ENCODE data around the gene LRP1B.
"Not testable (repeated sequence)": the region's sequence is repeated elsewhere in the genome, so short reads cannot be mapped to it uniquely, and the experiment has no call there.

Gene LRP1B

DNA sequence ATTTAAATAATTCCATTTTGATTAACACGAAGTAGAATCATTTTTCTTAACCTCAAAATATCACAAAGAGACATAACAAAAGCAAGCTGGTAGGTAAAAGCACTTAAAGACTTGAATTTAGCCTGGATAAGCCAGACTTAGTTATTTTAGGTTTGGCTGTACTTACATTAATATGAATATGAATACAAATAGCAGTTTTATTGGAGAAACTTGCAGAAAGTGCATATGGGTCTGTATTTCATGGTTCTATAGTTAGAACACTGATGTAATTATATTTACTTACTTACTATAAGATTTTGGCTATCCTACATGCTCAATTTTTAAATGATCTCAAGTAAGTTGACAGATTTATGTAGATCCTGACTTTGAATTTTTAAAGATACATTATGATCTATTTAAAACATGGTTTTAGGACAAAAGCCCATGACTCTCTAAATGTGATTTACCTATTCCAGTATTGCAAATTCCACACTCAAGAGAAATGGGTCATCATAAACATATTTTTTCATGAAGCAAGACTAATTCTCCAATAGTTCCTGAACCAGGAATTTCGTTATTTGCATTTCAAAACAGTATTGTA is 1775.2 kb downstream of the LRP1B start:
- no peak for DNase-seq (ENCODE audit: low read depth in 2 of 2)

DNA sequence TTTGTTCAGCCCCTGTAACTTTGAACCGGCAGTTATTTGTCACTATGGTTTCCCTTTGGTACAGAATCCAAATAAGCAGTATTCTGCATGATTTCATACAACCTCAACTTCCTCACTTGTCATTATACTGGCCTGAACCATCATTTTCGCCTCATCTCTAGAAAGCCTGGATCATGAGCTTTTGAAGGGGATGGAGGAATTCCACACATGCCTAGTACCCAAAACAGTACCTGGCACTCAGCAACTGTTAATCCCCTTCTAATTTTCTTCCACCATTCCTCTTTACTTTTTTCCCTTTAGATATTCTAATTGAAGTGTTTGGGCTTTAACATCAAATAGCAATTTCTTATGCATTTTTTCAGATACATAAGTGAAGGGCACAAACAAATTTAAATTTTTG is 1776.3 kb downstream of the LRP1B start:
- no peak for DNase-seq (ENCODE audit: low read depth in 2 of 2)

DNA sequence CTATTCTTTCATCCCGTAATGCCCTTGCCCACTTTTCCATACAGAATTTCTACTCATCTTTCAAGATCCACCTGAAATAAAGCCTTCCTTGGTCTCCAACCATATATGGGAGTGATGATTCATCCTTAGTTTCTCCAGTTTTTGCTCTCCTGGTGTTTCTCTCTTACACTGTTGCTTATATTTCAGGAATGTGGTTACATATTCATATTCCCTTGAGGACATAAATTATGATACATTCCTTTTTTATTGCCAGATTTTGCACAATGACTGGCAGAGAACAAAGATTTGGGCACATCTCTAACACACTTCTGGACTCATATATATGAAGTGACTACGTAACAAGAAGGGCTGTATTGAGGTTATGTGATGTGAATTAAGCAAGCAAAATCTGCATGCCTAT is 1777.3 kb downstream of the LRP1B start:
- DNase-seq (ENCODE audit: low read depth in 2 of 2), result no peak

DNA sequence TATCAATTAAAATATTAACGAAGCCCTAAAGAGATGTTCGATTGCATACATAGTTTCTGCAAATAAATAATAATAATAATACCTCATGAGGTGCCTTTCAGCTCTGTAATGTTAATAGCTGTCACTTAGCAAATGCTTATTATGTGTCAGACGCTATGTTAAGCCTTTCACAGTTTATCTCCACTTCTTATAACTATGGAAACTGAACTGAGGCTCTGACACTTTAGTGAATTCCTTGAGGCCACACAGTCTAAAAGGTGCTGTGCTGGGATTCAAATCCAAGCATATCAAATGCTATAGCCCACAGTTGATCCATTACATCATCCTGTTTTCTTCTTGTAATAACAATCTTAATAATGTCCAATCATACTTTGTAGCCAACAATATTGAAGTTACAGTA is 1779.1 kb downstream of the LRP1B start:
- DNase-seq (ENCODE audit: low read depth in 2 of 2), result no peak

DNA sequence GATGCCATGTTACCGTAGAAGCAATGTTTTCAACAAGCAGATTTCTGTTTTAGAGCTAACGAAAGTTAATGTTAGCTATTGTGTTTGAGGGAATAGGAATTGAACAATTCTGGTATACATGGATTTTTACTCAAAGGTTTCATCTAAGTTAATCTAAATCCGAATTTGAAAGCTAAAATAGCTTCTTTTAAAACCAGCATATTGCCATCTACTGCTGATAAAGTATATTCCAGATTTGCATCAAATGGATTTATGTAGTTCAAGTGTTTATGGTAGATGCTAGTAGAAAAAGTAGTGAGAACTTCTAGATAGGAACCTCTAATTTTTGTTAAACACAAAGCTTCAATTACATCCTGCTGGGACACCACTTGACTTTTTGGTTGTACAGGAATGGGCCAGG is 1781.1 kb downstream of the LRP1B start:
- DNase-seq (ENCODE audit: low read depth in 2 of 2), result no peak

DNA sequence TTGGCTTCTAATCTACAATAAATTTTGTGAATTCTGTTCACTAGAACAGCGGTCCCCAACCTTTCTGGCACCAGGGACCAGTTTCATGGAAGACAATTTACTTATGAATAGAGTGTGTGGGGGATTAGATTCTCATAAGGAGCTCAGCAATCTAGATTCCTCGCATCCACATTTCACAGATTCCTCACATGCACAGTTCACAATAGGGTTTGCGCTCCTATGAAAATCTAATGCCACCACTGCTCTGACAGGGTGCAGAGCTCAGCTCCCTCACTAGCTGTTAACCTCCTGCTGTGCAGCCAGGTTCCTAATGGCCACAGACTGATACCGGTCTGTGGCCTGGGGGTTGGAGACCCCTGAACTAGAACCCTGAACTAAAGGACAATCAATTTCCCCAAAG is 1782.0 kb downstream of the LRP1B start:
- no peak for DNase-seq (ENCODE audit: low read depth in 2 of 2)

DNA sequence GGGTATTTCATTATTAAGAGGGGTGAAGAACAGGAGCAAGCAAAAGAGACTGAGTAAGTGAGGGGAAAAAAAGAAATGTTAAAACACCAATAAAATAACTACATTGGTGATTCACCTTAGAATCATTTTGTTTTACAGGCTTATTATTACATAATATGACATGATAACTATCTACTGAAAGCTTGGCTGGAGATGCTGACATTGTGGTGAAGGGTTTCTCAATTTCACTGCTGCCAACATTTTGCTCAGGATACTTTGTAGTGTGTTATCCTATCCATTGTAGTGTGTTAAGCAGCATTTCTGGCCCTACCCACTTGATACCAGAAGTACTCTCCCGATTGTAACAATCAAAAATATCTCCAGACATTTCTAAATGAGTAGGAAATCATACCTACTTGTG is 1786.0 kb downstream of the LRP1B start:
- DNase-seq (ENCODE audit: low read depth in 2 of 2), result no peak

DNA sequence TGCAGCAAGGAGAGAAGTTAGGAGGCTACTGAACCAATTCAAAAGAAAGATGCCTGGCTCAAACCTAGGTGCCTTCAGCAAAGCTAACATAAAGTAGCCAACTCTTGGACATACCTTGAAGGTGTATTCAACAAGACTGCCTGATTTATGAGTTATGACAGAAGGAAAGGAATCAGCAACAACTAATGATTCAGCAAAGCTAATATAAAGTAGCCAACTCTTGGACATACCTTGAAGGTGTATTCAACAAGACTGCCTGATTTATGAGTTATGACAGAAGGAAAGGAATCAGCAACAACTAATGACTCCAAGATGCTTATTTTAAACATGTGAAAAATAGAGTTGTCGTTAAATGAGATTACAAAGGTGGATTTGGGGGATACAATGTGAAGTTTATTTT is 1786.5 kb downstream of the LRP1B start:
- DNase-seq (ENCODE audit: low read depth in 2 of 2), result not testable (repeated sequence)

DNA sequence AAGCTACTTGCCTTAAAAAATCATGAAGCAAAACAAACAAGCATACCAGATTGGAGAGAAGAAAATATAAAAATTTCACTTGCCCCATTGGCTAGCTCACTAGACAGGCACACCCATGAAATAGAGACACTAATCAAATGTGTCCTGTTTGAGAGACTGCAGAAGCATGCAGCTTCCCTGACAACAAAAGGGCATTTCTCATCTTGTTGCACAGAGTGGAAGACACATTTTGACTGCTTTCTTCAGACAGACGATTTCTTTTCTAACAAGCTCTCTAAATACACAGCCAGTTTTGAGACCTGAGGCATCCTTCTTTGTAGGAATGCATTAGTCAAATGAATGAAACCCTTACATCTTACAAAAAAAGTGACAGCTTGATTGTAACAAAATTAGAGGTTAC is 1792.0 kb downstream of the LRP1B start:
- DNase-seq (ENCODE audit: low read depth in 2 of 2), result no peak

DNA sequence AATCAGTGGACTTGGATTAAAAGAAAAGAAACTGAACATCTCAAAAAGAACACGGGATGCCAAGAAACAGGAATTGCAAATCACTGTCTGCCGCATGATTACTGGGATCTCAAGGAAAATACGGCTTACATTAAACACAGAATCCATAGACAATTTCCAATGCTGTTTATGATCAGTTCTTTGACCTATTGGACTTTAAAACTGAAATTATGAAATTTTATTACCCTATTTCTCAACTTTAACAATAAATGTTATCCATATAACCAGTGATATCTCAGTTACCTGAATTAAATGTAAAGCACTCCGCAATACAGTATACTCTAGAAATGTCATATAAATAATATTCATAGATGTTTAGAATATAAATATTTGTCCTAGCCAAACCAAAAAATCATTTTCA is 1793.8 kb downstream of the LRP1B start:
- no peak for DNase-seq (ENCODE audit: low read depth in 2 of 2)

DNA sequence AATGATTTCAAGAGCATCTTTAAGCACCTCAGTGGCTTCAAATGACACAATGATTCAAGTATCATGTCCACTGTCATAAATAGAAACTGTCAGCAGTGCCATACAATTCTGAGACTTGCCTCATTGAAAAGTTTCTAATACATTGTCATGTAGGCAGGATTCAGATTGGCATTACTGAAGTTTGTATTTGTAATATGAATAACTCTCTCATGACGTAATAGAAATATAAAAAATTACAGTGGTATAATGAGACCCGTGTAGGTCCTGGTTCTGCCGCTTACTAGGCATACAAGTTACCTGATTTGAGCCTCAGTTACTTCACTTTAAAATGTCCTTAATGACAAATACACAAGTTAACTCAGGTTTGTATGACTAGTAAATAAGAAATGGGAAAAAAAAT is 1814.5 kb downstream of the LRP1B start:
- no peak for DNase-seq (ENCODE audit: low read depth in 2 of 2)

DNA sequence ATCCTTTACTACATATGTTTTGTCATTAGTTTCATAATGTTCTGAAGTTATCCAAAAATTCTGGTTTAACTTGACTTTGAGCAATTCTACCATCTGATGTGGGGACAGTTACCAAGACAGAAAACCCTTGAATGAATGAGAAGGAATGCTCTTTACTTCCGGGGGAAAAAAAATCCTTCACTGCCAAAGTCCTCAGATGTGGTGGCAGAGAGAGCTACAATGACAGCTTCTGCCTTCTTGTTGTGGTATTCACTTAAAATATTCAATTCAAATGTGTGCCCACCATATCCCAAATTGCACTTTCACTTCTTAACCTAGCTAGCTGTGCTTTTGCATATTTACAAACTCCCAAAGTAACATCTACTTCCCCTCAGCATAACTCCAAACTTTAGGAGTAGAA is 1818.9 kb downstream of the LRP1B start:
- DNase-seq (ENCODE audit: low read depth in 2 of 2), result no peak

DNA sequence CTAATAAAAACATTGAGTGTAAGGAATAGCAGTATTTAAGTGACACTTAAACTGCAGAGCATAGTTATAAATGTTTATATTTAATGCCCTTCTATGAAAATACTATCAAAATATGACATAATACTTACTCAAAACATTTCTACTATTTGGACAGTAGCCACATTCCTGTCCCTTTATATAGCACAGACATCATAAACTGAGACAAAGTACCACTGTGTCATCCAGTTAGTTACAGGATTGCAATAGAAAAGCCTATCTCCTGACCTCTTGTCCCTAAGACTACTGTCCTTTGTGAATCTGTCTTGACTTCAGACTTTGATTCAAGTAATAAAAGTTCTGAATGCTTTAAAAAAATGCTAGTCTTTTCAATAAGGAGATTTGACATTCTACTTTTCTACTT is 1822.1 kb downstream of the LRP1B start:
- DNase-seq (ENCODE audit: low read depth in 2 of 2), result no peak

DNA sequence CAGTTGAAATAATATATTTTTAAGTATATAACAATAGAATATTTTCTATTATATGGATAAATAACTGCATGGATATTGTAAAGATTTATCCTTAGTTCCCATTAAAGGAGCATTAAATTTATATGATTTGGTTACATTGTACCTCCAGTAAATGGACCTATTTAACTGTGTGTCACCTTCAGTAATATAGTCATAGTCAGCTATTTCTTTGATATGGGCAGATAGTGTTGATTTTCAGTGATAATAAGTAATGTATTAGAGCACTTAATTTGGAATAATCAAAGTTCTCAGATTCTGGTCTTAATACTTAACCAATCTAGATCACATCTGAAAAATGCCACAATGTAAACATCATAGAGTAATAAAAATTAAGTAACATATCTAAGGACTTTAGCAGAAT is 1823.3 kb downstream of the LRP1B start:
- DNase-seq (ENCODE audit: low read depth in 2 of 2), result no peak

DNA sequence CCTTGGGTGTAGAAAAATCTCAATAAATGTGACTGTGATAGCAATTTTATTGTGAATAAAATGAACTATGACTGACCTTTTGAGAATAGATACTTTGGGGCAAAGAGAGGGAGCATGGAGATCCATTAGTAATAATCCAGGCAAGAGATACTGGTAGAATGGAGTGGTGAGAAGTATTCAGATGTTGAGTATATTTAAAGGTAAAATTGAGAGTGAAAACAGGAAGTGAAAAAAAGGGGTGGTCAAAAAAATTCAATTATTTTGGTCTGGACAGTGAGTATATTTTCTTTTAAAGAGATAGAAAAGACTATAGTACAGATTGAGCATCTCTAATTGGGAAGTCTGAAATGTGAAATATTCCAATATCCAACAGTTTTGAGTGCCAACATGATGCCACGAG is 1835.0 kb downstream of the LRP1B start:
- DNase-seq (ENCODE audit: low read depth in 2 of 2), result no peak

DNA sequence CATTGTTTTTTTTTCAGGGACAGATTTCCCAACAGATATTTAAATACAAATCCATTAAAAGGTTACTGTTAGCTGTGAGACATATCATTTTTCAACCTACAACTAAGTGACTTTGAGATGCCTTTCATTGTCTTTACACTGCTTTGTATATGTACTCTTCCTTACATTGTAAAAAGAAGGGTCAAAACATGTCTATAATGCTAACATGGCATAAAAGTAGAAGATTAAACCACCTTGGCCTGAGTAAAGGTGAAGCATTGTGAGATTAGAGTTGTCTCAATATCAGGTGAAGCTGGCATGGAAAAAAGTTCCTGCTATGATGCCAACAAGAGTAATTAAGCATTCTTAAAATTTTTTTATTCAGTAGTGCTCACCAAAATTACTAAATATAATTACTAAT is 1842.1 kb downstream of the LRP1B start:
- no peak for DNase-seq (ENCODE audit: low read depth in 2 of 2)

DNA sequence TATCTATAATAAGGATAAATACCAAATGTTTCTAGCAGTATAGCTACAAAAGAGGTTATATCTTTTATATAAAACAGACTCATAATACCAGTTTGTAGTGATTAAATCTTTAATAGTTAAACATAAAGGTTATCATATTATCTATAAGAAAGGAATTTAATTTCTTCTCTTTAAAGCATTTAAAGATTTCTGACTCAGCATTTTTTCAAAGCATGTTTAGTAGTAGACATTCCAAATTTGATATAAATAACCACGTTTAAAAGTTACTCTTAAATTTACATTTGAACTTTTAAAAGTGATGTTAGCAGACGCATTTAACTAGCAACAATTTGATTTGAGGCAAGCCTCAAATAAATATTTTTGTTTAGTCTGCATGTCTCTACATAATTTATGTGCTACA is 1842.6 kb downstream of the LRP1B start:
- no peak for DNase-seq (ENCODE audit: low read depth in 2 of 2)

DNA sequence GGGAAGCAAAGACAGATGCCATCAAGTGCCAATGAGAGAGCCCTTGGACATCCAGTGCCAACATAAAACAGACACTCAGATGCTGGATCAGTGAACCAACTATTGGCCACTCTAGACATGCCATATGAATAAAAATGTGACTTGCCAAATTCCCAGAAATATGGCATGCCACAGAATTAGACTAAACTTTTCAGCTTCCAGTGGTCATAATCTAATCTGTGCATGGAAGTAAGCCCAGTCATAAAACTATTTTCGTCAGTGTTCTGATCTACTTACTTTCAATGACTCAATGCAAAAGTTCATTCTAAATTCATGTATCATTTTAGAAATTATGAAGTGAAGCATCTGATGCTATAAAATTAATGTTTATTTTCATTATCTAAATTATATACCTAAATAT is 1844.4 kb downstream of the LRP1B start:
- DNase-seq (ENCODE audit: low read depth in 2 of 2), result no peak

DNA sequence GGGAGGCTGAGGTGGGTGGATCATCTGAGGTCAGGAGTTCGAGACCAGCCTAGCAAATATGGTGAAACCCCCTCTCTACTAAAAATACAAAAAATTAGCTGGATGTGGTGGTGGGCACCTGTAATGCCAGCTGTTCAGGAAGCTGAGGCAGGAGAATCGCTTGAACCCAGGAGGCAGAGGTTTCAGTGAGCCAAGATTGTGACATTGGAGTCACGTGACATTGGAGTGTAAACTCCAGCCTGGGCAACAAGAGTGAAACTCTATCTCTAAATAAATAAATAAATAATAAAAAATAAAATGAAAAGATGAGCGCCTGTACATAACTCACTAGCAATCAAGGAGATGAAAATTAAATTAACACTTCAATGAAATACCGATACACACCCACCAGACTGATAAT is 1853.5 kb downstream of the LRP1B start:
- DNase-seq (ENCODE audit: low read depth in 2 of 2), result not testable (repeated sequence)

DNA sequence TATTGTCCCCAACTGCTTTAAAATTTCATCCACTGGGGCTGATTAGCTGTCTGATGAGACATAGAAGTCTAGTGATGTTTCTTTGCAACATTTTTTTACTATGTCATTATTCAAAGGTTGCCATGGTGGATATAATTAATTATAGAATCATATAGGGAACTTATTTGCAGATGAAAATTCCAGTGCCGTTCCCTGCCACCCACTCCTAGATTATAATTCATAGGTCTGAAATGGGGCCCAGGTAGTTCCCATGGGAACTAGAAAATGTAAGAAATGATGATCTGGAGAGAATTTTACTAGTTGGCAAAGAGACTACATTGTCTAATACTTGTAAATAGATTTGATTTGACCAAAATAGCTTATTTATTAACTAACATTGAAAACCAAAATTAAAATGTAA is 1854.2 kb downstream of the LRP1B start:
- no peak for DNase-seq (ENCODE audit: low read depth in 2 of 2)

DNA sequence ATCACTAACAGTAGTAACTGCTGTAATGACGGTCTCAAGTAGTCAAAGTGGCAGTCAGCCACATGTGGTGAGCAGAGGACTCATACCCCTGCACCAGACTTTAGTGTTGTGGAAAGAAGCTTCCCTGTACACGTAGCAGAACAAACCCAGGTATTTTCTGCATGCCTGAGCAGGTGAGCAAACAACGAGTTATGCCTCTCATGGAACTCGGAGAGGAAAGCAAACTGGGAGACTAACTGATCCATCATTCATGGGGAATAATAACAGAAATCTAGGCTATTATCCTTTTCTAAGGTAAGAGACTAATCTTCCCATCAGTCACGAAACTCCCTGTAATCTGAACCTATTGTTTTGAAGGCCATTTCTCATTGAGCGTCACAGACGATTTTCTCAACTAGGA is 1855.4 kb downstream of the LRP1B start:
- DNase-seq (ENCODE audit: low read depth in 2 of 2), result no peak

DNA sequence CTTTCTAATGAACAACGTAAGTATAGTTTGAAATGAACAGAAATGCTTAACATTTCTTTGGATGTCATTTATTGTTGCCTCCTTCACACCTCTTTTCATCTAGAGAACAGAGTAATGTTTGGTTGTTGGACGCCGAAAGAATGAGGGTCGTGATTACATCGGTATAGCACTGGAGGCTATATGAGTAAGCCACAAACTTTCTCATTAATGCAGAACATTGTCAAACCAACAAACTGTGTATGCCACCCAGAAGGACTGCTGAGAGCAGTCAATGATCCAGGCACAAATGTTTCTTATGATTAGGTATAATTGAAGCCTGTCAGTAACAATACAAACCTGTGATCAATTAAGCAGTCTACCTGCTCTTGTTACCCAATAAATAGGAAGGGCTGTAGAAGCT is 1855.9 kb downstream of the LRP1B start:
- DNase-seq (ENCODE audit: low read depth in 2 of 2), result no peak

DNA sequence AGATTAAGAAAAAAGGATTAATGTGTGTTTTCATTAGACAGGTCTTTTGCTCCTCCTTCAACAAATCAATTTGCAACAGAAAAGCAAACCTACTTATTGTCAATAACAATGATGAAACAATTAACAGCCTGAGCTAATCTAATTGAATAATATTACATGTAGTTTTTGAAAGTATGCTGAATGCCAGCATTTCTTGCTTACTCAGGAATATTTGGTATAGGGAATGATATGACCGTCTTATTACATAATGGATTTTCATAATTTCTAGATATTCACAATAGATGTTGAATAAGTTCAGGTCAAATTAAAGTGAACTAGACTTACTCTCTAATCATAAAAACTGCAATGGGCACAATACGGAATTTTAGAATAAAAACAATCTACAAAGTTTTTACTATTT is 1856.9 kb downstream of the LRP1B start:
- no peak for DNase-seq (ENCODE audit: low read depth in 2 of 2)

DNA sequence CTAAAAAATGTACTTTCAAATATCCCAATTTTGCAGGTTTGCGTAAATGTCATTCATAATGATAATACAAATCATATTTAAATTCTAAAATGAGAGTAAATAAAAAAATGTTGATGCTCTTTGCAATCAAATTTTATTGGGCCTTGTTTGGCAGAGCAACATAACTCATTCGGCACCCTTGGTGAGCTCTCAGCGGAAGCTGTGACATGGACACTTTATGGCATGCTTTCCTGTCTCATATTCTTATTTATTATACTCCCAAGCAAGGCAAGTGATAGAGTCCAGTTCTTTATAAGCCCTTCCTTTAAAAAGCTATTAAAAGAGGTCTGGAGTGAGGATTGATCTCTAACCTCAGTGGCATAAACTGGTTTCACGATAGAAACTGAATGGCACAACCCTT is 1857.4 kb downstream of the LRP1B start:
- no peak for DNase-seq (ENCODE audit: low read depth in 2 of 2)

DNA sequence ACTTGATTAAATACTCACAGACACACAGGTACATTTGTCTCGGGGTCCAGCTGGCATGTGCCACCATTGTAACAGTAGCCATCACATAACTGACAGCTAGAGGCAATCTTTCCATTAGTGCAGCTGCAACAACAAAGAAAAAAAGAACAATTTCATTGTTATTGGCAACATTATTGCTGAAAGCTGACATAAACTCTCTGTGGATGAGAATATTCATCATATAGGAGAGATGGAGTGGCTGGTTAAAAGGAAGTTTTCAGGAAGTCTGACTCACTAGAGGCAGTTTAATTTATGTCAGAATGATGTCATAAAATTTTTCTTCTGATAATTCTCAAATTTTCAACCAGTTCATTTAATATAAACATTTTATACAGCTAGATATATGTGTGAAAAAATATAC is 1860.6 kb downstream of the LRP1B start:
- no peak for DNase-seq (ENCODE audit: low read depth in 2 of 2)

Measured in stimulated activated CD8-positive, alpha-beta memory T cell treated with anti-CD3 and anti-CD28 coated beads, Interleukin-7, amount 100 ng/mL, for 1 hour (primary cell).